ENCODE measurements around the gene EIF4E.
"Not testable (repeated sequence)": the region's sequence is repeated elsewhere in the genome, so short reads cannot be mapped to it uniquely, and the experiment has no call there.

Gene EIF4E

GRCh38 chr4:98891478-98892337 is 37.2 kb downstream of the EIF4E start:
- TF ChIP-seq EZH2phosphoT487 (IDR thresholded peaks at IDR 0.05; ENCODE audit: borderline replicate concordance) (no peak), CTCF (conservative IDR thresholded peaks at IDR 0.05; ENCODE audit: low read length) (no peak)
- Histone ChIP-seq H3K9ac (ENCODE audit: low read depth, low read length, poor library complexity, severe bottlenecking) (no peak overlapping the region), H3K4me2 (ENCODE audit: low read depth, low read length, poor library complexity, severe bottlenecking) (no peak overlapping the region), H3K9me3 (ENCODE audit: insufficient read depth, low read depth, low read length) (no peaks in the 10 kb centered on the region), H3K79me2 (ENCODE audit: insufficient read depth, low read length) (peaks cover 69% of the 10 kb centered on the region), H3K9me2 (replicated peaks; ENCODE audit: low read depth, low read length) (no peaks in the 10 kb centered on the region), H4K20me1 (ENCODE audit: insufficient read depth, low read length, poor library complexity, severe bottlenecking) (peaks cover 56% of the 10 kb centered on the region), H3K4me3 (ENCODE audit: low read length, poor library complexity, severe bottlenecking) (no peak overlapping the region), H2AFZ (ENCODE audit: low read length) (no peak overlapping the region), H3K36me3 (ENCODE audit: insufficient read depth, low read length) (peaks cover 89% of the 10 kb centered on the region), H3K27me3 (ENCODE audit: insufficient read depth, low read length, poor library complexity, severe bottlenecking) (no peaks in the 10 kb centered on the region), H3F3A (ENCODE audit: low read depth) (no peaks in the 10 kb centered on the region), H3K4me1 (ENCODE audit: insufficient read depth, low read length, poor library complexity, severe bottlenecking) (no peaks in the 10 kb centered on the region)

GRCh38 chr4:98890702-98891455 is 38.1 kb downstream of the EIF4E start:
- peaks cover 61% of the 10 kb centered on the region for H3K79me2 ChIP-seq (ENCODE audit: insufficient read depth, low read length)
- H2AFZ ChIP-seq (ENCODE audit: low read length), result no peak overlapping the region
- H3K9ac ChIP-seq (ENCODE audit: low read depth, low read length, poor library complexity, severe bottlenecking), result no peak overlapping the region
- no peaks in the 10 kb centered on the region for H3F3A ChIP-seq (ENCODE audit: low read depth)
- peaks cover 51% of the 10 kb centered on the region for H4K20me1 ChIP-seq (ENCODE audit: insufficient read depth, low read length, poor library complexity, severe bottlenecking)
- H3K27me3 ChIP-seq (ENCODE audit: insufficient read depth, low read length, poor library complexity, severe bottlenecking), result no peaks in the 10 kb centered on the region
- H3K4me1 ChIP-seq (ENCODE audit: insufficient read depth, low read length, poor library complexity, severe bottlenecking), result no peaks in the 10 kb centered on the region
- no peaks in the 10 kb centered on the region for H3K9me3 ChIP-seq (ENCODE audit: insufficient read depth, low read depth, low read length)
- no peak overlapping the region for H3K4me3 ChIP-seq (ENCODE audit: low read length, poor library complexity, severe bottlenecking)
- H3K9me2 ChIP-seq (replicated peaks; ENCODE audit: low read depth, low read length), result no peaks in the 10 kb centered on the region
- no peak overlapping the region for H3K4me2 ChIP-seq (ENCODE audit: low read depth, low read length, poor library complexity, severe bottlenecking)
- no peak for TF ChIP-seq CTCF (conservative IDR thresholded peaks at IDR 0.05; ENCODE audit: low read length)
- no peak for TF ChIP-seq EZH2phosphoT487 (IDR thresholded peaks at IDR 0.05; ENCODE audit: borderline replicate concordance)
- H3K36me3 ChIP-seq (ENCODE audit: insufficient read depth, low read length), result peaks cover 92% of the 10 kb centered on the region

GRCh38 chr4:98887145-98887544 is 41.8 kb downstream of the EIF4E start:
- Histone ChIP-seq H3K4me3 (ENCODE audit: low read length, poor library complexity, severe bottlenecking) (no peak overlapping the region), H3K9me2 (replicated peaks; ENCODE audit: low read depth, low read length) (no peaks in the 10 kb centered on the region), H3F3A (ENCODE audit: low read depth) (no peaks in the 10 kb centered on the region), H3K4me2 (ENCODE audit: low read depth, low read length, poor library complexity, severe bottlenecking) (no peak overlapping the region), H4K20me1 (ENCODE audit: insufficient read depth, low read length, poor library complexity, severe bottlenecking) (peaks cover 32% of the 10 kb centered on the region), H3K36me3 (ENCODE audit: insufficient read depth, low read length) (peaks cover 91% of the 10 kb centered on the region), H3K9ac (ENCODE audit: low read depth, low read length, poor library complexity, severe bottlenecking) (no peak overlapping the region), H3K4me1 (ENCODE audit: insufficient read depth, low read length, poor library complexity, severe bottlenecking) (no peaks in the 10 kb centered on the region), H2AFZ (ENCODE audit: low read length) (no peak overlapping the region), H3K9me3 (ENCODE audit: insufficient read depth, low read depth, low read length) (no peaks in the 10 kb centered on the region), H3K79me2 (ENCODE audit: insufficient read depth, low read length) (peaks cover 26% of the 10 kb centered on the region), H3K27me3 (ENCODE audit: insufficient read depth, low read length, poor library complexity, severe bottlenecking) (no peaks in the 10 kb centered on the region)
- TF ChIP-seq CTCF (conservative IDR thresholded peaks at IDR 0.05; ENCODE audit: low read length) (no peak), EZH2phosphoT487 (IDR thresholded peaks at IDR 0.05; ENCODE audit: borderline replicate concordance) (no peak)

GRCh38 chr4:98886382-98886781 is 42.6 kb downstream of the EIF4E start:
- Histone ChIP-seq H3K36me3 (ENCODE audit: insufficient read depth, low read length) (peaks cover 90% of the 10 kb centered on the region), H3K79me2 (ENCODE audit: insufficient read depth, low read length) (peaks cover 19% of the 10 kb centered on the region), H4K20me1 (ENCODE audit: insufficient read depth, low read length, poor library complexity, severe bottlenecking) (peaks cover 27% of the 10 kb centered on the region)
- H3K4me3 ChIP-seq (ENCODE audit: low read length, poor library complexity, severe bottlenecking); H3K9me2 ChIP-seq (replicated peaks; ENCODE audit: low read depth, low read length); H3K9ac ChIP-seq (ENCODE audit: low read depth, low read length, poor library complexity, severe bottlenecking); H3F3A ChIP-seq (ENCODE audit: low read depth); H3K4me1 ChIP-seq (ENCODE audit: insufficient read depth, low read length, poor library complexity, severe bottlenecking); H3K4me2 ChIP-seq (ENCODE audit: low read depth, low read length, poor library complexity, severe bottlenecking); H2AFZ ChIP-seq (ENCODE audit: low read length); H3K9me3 ChIP-seq (ENCODE audit: insufficient read depth, low read depth, low read length); H3K27me3 ChIP-seq (ENCODE audit: insufficient read depth, low read length, poor library complexity, severe bottlenecking): not testable (repeated sequence)

GRCh38 chr4:98880884-98881283 is 48.0 kb downstream of the EIF4E start:
- peaks cover 72% of the 10 kb centered on the region for H3K36me3 ChIP-seq (ENCODE audit: insufficient read depth, low read length)
- not testable (repeated sequence) for H4K20me1 ChIP-seq (ENCODE audit: insufficient read depth, low read length, poor library complexity, severe bottlenecking); H3K27me3 ChIP-seq (ENCODE audit: insufficient read depth, low read length, poor library complexity, severe bottlenecking); H3K9me2 ChIP-seq (replicated peaks; ENCODE audit: low read depth, low read length); H3K4me1 ChIP-seq (ENCODE audit: insufficient read depth, low read length, poor library complexity, severe bottlenecking); H3F3A ChIP-seq (ENCODE audit: low read depth); H3K79me2 ChIP-seq (ENCODE audit: insufficient read depth, low read length); H3K4me2 ChIP-seq (ENCODE audit: low read depth, low read length, poor library complexity, severe bottlenecking); H3K9ac ChIP-seq (ENCODE audit: low read depth, low read length, poor library complexity, severe bottlenecking); H3K9me3 ChIP-seq (ENCODE audit: insufficient read depth, low read depth, low read length); H2AFZ ChIP-seq (ENCODE audit: low read length); H3K4me3 ChIP-seq (ENCODE audit: low read length, poor library complexity, severe bottlenecking)
